Right forelimb (tissue), 1 donor: ENCODE results near the gene NCOA3.
"Not testable (repeated sequence)": the region's sequence is repeated elsewhere in the genome, so short reads cannot be mapped to it uniquely, and the experiment has no call there.

Experiments used
- DNase-seq: peaks from one replicate; pipeline ENCODE4 v3.0.0-alpha.2; 2018

The NCOA3 gene

DNA sequence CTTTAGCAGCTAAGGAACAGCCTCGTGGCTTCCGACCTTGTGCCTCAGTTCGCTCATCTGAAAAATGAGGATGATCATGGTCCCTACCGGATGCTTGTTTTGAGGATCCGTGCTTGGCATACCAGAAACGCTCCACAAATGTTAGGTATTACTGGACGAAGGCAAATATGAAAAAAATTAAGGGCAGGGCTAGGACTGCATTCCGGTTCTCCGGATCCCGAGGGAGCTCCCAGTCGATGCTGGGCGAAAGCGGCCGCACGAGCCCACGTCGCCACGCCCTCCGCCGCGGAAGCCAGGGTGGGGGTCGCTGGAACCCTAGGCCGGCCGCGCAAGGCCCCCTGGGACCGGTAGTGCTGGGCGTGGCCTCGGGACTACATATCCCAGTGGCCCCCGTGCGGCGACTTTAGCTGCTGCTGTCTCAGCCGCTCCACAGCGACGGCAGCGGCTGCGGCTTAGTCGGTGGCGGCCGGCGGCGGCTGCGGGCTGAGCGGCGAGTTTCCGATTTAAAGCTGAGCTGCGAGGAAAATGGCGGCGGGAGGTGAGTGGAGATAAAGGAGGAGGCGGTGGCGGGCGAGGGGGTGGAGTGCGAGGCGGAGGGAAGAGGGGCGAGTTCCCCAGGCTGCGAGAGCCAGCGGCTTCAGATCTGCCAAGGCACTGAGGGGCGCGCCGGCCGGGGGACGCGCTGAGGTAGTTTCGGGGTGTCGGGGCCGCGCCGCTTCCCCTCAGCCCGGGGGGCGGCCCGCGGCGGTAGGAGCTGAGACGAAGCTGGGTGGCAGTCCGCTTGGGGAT lies at the start of gene NCOA3:
Gene NCOA3, plus strand, starts transcription at position 406 of the 789 bp plus-strand sequence. CDS start 120,361 bp downstream, outside the sequence.
- DNase-seq = peak; percentile 95

DNA sequence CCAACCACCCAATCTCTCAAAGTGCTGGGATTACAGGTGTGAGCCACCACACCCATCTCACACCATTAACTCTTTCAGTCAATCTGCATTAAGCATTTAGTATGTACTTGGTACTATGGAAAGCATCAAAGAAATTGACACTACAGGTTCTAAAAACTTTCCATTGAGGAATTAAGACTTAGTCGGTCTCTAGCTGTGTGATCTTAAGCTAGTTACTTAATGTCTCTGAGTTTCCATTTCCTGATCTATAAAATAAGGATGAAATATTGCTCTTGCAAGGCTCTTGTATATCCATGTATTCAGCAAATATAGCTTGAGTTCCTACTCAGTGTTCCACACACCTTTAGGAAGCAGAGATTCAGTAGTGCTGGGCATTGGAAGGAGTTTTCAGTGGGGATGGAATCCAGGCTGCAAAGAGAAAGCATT lies 48.9 kb upstream of the NCOA3 start:
- no peak for DNase-seq

DNA sequence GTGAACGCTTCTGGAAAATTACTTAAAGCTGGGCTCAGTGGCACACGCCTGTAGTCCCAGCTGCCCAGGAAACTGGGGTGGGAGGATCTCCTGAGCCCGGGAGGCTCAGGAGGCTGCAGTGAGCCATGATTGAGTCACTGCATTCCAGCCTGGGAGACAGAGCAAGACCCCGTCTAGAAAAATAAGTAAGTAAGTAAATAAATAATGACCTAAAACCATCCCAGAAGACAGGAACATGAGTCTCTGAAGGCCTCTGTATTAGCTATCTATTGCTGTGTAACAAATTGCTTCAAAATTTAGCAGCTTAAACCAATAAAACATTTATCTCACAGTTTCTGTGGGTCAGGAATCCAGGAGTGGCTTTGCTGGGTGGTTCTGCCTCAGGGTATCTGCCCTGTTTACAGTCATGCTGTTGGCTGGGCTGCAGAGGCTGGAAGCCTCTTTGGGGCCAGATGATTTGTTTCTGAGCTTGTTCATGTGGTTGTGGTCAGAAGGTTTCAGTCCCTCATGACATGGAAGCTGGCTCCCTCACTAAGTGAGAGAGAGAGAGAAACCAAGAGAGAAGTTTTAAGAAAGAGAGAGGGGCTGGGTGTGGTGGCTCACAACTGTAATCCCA lies 48.4 kb upstream of the NCOA3 start:
- no peak for DNase-seq

DNA sequence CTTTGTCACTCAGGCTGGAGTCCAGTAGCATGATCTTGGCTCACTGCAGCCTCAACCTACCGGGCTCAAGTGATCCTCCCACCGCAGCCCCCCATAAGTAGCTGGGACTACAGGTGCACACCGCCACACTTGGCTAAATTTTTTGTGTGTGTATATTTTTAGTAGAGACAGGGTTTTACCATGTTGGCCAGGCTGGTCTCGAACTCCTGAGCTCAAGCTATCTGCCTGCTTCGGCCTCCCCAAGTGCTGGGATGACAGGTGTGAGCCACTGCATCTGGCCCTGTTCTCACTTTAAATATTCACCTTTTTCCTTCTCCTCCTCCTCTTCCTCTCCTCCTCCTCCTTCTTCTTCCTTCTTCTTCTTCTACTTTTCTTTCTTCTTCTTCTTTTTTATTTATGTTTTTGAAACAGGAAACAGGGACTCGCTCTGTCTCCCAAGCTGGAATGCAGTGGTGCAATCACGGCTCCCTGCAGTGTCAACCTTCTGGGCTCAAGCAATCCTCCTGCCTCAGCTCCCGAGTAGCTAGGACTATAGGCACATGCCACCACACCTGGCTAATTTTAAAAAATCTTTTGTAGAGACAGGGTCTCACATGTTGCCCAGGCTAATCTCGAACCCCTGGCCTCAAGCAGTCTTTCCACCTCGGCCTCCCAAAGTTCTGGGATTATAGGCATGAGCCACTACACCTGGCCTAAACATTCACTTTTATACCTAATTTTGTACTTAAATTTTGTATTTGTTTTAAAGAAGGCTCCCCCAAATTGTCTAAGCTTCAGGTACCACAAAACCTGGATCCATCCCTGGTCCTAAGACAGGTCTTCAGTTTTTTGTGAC lies 47.2 kb upstream of the NCOA3 start:
- DNase-seq = no peak

DNA sequence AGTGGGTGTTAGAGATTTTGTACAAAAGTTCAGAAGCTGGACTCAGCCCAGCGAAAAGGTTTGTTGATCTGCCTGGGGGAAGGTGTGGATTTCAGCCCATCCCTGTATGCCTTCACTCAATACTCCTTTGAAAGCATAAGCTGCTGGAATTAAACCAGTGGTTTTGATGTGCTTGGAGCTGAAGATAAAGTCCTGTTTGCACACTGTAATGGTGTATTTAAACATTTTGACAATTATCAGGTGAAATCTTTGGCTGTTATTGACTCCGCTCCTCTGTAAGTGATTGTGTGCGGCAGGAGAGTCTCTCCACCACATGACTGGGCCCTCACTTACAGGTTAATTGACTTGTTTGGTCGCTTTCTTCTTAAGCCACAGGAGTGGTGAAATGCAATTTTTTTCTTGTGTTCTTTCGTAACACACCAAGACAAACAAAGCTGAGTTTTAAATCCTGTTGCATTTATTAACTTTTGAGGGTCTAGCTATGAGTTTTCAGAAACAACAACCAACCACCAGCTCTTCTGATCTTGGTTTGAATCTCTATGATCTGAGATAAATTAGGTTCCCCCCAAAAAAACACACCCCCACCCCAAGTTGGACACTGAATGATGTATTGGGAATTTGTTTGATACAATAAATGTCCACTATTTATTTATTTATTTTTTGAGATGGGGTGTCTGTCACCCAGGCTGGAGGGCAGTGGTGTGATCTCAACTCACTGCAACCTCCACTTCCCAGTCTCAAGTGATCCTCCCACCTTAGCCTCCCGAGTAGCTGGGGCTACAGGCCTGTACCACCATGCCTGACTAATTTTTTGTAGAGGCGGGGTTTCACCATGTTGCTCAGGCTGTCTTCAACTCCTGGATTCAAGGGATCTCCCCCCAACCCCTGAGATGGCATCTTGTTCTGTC lies 46.3 kb upstream of the NCOA3 start:
- no peak for DNase-seq

DNA sequence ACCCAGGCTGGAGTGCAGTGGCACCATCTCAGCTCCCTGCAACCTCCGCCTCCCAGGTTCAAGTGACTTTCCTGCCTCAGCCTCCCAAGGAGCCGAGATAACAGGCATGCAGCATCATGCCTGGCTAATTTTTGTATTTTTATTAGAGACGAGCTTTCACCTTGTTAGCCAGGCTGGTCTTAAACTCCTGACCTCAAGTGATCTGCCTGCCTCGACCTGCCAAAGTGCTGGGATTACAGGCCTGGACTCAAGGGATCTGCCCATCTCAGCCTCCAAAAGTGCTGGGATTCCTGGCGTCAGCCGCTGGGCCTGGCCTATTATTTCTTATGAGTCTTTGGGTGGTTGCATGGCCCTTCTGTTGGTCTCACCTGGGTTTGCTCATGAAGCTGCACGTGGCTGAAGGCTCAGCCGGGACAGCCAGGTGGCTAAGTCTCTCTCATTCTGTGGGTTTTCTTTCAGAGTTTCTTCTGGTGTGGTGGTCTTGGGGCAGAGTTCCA lies 45.6 kb upstream of the NCOA3 start:
- no peak for DNase-seq

DNA sequence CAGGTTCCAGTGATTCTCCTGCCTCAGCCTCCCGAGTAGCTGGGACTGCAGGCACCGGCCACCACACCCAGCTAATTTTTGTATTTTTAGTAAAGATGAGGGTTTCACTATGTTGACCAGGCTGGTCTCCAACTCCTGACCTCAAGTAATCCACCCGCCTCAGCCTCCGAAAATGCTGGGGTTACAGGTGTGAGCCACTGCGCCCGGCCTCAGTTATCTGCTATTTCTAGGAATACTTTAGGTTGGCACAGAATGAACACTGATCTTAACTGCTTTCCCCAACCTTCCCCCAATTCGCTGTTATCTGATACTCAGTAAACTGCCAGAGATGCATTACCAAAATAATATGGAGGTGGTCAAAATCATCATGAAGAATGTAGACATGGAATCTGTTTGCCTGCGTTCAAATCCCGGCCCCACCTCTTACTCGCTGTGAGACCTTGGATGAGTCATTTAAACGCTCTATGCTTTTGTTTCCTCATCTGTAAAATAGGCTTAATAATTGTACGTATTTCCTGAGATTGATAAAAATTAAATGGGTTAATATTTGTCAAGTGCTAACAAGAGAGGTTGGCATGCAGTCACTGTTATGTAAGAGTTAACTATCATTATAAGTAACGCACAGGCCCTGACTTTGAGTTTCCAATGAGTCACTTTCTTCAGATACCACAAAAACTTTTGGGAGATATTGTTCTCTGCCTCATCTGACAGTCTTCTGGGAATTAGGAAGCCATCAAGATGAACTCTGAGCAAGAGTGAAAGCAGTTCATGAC lies 44.5 kb upstream of the NCOA3 start:
- no peak for DNase-seq

DNA sequence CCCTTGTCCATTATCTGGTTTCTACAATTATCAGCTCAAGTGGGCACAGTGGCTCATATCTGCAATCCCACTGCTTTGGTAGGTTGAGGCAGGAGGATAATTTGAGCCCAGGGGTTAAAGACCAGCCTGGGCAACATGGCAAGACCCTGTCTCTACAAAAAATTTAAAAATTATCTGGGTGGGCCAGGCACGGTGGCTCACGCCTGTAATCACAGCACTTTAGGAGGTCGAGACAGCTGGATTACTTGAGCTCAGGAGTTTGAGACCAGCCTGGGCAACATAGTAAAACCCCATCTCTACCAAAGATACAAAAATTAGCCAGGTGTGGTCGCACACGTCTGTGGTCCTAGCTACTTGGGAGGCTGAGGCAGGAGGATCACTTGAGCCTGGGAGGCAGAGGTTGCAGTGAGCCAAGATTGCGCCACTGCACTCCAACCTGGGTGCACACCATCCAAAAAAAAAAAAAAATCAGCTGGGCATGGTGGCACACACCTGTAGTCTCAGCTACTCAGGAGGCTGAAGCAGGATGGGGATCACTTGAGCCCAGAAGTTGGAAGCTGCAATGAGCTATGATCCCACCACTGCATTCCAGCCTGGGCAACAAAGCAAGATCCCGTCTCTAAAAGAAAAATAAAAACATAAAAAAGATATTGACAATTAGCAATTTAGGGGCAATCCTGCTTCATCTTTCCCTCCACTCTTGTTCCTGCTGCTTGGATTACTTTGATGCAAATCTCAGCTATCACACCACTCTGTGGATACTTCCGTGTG lies 43.2 kb upstream of the NCOA3 start:
- not testable (repeated sequence) for DNase-seq

DNA sequence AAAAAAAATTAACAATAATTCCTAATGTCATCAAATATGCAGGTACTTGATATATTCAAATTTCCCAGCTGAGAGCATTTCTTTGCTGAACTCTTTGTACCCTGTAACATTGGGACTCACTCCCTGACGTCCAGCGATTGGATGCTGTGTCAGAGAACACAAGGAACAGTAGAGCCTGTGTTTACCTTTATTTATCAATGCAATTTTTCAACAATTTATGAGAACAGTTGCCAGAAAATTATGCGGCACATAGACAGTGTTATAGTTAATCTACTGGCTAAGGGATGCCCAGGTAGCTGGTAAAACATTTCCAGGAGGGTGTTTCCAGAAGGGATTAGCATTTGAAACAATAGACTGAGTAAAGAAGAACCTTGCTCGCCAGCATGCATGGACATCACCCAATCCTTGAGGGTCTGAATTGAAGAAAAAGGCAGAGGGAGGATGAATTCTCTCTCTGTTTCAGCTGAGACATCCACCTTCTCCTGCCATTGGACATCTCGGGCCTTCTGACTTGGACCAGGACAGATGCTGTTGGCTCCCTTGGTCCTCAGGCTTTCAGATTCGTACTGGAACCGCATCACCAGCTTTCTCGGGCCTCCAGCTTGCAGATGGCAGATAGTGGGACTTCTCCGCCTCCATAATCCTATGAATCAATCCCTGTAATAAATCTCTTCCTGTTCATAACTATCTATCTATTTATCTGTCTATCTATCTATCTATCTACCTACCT lies 42.2 kb upstream of the NCOA3 start:
- DNase-seq = no peak

DNA sequence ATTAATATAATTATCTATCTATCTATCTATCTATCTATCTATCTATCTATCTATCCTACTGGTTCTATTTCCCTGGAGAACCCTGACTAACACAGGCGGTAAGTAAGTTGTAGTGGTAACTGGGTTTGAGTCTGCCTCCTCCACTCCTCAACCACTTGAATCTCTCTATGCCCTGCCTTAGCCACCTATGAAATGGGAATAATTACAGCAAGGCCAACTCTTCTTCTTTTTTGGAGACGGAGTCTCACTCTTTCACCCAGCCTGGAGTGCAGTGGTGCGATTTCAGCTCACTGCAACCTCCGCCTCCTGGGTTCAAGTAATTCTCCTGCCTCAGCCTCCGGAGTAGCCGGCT lies 41.0 kb upstream of the NCOA3 start:
- not testable (repeated sequence) for DNase-seq

DNA sequence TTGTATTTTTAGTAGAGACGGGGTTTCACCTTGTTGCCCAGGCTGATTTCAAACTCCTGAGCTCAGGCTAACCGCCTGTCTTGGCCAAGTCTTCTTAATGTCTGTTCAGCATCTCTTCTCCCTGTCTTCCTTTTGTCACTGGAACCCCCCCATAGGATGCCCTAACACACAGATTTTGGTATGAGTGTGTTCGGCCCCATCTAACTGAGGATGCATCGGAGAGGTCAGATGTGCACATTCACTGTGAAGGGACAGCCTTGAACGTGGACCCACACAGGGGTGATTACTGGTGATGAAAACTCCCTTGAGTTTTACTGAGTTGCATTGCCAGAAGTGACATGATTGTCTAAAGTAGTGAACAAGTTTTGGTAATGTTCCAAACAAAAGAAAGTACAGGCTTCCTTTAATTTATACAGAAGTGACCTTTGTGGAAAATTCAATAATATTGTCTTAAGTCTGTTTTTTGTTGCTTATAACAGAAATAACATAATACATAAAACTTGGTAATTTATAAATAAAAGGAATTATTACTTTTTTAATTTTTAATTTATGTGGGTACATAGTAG lies 40.5 kb upstream of the NCOA3 start:
- no peak for DNase-seq

DNA sequence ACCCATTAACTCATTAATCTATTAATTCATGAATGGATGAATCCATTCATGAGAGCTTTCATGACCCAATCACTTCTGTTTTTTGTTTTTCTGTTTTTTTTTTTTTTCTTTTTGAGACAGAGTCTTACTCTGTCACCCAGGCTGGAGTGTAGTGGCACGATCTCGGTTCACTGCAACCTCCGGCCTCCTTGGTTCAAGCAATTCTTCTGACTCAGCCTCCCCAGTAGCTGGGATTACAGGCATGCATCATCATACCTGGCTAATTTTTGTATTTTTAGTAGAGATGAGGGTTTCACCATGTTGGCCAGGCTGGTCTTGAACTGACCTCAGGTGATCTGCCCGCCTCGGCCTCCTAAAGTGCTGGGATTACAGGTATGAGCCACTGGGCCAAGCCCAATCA lies 39.8 kb upstream of the NCOA3 start:
- not testable (repeated sequence) for DNase-seq

DNA sequence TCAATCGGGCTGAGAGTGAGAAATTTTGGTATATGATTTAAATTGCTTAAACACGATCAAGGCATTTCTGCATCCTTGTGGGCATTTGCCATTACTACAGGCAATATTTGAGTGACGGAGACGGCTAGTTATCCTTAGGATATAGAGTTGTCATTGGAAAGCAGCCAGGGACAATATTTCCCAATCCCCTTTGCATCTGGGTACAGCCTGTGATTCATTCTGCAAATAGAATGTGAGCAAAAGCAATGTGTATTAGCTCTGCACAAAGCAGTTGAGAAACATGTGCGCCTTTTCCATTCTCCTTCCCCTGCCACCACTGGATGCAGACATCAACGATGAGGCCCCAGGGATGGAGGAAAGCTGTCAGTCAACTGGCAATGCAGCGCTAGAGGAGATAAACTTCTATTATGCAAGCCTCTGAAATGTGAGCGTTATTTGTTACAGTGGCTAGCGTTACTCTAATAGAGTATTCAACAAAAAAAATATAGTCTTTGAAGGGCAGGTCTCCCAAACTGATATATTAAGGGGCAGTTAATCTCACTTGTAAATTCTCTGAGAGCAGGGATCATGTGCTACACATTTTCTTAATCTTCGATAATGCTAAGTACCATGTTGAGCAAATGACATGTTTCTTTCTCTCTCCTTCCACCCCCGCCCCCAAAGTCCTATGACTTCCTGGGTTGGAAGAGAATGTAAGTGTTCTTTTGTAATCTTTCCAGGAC lies 37.1 kb upstream of the NCOA3 start:
- peak; percentile 51 for DNase-seq

DNA sequence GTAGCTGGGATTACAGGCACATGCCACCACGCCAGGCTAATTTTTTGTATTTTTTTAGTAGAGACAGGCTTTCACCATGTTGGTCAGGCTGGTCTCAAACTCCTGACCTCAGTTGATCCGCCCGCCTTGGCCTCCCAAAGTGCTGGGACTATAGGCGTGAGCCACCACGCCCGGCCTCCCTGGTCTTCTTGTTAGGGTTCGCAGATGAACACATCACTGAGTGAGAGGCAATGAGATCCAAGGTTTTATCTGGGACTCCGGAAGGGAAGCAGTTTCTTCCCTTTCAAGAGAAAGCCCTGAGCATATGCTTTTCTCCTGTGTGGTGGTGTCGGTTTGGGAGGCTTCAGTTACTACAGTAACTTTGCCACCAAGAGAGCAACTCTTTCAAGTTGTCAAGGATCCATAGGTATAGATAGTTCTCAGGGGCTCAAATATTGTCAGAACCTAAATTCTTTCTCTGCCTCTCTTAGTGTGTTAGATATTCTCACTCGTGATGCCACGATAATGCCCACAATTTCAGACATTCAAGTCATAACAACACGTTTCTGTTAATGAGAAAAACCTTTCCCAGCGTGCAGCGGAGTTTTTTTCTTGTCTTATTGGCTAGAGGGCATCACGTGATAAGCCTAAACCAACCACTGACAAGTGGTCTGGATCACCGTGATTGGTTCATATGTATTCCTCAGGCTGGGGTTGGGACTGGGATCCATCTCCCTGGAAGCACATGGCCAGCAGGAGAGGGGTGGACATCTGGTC lies 36.2 kb upstream of the NCOA3 start:
- DNase-seq = no peak

DNA sequence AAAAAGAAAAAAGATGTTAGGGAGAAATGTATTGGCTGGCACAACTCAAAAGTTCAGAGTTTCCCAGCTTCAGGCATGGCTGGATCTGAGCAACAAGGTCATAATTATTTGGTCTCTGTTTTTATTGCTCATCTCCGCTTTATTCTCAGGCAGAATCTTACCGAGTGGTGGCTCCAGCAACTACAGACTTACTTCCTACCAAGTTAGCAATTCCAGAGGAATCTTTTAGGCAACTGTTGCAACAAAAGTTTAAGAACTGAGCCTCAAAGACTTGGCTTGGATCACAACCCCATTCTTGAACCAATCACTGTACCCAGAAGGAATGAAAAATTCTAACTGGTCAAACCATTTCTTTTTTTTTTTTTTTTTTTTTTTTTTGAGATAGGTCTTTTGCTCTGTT lies 35.5 kb upstream of the NCOA3 start:
- DNase-seq = no peak

DNA sequence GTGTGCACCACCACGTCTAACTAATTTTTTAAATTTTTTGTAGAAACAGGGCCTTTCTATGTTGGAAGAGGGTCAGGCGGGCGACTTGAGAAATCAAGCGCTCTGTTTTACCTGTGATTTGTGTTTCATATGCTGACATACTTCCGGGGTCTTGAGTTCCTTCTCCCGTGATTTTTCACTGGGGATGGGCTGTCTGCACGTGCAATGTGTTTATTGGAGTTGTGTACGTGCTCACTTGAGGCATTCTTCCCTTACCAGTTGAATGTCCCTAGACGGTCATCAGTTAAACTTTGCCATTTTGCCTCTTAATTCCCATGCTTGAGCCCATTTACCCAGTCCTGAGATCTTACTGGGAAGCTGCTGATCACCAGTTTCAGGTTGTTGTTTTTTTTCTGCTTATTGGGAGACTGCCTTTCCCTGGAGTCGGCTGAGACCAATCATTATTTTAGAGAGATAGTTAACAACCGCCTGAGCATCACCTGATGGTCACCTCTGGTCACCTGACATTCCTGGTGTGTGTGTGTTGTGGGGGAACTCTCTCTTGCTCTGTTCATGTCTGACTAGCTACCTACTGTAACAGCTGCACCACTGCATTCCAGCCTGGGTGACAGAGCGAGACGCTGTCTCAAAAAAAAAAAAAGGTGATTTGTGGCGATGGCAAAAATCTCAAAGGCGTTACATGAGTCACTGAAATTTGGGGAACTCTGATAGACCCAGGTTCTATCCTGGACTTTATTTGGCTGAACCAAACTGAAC lies 34.8 kb upstream of the NCOA3 start:
- no peak for DNase-seq

DNA sequence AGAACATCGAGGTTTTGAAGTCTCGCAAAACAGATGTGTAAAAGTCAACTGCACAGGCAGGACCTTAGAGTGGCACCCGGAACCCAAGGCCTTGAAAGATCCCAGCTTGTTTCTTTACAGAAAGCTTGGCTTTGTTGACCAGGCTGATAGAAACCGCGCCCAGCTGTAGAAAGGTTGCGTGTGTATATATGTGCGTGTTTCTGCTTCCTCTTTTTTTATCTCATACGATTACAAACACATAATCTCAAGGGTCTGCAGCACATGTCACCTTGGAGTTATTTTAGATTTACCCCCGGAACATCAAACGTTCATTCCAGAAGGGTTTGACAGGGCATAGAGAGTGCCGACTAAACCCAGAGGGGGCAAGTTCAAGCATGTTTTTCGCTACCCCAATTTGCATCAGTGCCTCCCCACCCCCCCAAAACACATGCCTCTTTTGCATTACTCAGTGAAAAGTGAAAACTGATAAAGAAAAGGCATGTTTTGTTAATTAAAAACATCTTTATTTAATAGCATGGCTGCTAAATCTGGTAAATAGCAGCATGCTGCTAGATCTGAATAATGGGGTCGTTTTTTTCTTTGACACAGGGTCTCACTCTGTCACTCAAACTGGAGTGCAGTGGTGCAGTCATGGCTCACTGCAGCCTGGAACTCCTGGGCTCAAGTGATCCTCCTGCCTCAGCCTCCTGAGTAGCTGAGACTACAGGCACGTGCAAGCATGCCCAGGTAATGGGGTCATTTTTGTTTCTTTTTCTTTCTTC lies 33.2 kb upstream of the NCOA3 start:
- DNase-seq = no peak
